Measurements from ENCODE around the gene SETBP1.
A peak's percentile ranks its signal among the peaks of the same experiment; 100 is the strongest.

The SETBP1 gene

DNA sequence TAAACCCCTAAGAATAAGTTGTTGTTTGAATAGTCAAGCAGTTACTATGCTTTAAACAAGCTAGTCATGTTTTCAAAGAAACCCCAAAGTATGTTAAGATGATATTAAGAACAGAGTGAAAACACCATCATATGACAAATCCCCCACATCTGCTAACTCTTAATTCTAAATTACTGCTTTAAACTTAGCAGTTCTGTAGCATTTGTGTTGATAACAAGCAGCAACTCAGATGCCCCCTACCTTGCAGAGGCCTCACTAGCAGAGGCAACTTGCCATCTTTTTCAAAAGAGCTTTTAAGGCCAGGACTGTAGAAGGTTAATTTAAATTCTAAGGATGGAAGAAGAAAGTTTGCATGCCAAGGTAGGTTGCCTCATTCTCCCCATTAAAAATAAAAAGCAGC is 376.2 kb downstream of the SETBP1 start:
- FAIRE-seq = no peak
- no peak for DNase-seq (ENCODE audit: low spot score)

DNA sequence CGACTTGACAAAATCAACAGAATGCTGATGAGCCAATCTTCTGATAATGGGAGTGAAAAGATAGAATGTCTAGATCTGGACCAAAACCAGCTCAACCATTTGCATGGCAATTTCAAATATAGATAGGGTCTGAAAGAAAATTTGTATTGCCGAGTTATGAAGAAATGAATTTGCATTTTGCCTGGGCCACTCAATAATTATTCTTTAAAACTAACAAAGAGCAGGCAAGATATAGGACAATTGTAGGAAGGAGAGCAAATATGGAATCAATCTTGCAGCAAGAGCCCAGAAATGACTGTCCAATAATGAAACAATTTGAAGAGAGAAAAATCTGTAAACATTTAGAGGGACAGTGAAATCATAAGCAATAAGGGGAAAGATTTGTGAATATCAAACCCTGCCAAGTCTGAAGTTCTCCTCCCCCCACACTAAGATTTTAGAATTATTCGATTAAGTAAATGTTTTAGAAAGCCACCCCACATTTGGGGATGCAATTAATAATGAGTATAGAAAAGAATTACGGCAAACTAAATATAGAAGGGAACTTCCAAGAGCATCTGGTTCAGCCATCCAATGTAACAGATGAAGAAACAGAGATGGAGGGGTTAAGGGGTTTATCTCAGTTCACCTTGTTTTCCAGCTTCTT is 377.4 kb downstream of the SETBP1 start:
- DNase-seq (ENCODE audit: low spot score) = no peak

DNA sequence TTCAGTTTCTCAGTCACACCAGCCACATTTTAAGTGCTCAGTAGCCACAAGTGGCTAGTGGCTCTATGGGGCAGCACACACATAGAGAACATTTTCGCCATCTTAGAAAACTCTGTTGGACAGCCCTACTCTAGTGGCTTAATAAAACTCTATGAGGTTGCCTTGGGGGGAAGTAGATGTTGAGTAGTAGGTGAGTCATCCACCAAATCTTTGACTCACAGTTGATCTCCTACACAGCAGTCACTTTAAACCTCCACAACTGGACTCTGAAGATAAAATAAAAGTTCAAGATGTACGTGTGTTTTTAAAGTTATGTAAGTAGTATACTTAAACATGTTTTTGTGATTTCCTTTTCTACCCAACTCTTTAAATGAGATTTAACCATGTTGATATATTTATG is 379.0 kb downstream of the SETBP1 start:
- FAIRE-seq (no peak), DNase-seq (ENCODE audit: low spot score) (peak; percentile 41)

More for the DNA sequence above, 377.4 kb downstream of the SETBP1 start:
- FAIRE-seq = no peak

DNA sequence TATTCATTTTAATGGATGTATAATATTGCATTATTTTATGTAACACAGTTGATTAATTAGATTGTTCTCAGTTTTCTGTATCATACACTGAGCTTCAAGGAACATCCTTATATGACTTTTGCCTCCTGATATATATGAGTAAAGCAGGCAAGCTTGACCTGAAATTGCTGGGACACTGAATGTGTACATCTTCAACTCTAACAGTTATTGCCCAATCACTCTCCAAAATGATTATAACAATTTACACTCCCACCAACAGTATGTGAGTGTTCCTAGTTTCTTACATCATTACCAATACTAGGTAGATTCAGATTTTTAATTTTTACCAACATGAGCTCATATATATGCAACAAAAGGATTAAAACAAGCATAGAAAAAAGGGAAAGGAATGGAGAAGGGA is 379.4 kb downstream of the SETBP1 start:
- no peak for FAIRE-seq
- DNase-seq (ENCODE audit: low spot score) = no peak

DNA sequence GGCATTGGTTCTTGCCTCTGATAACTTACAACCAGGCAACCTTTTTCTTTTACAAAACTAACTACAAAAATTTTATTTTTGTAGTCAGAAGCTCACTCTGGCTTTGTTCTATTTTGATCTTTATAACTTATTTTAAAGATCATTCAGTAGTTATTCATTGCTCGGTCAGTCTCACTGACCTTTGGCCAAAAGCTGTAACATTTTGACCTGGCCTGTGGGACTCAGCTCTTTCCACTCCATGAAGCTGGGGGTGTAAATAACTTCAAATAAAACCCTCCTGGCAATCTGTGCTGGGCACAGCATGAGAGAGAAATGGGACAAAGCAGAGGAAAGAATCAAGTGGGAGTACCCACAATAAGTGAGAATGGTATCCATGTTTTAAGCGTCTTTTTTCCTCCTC is 380.7 kb downstream of the SETBP1 start:
- FAIRE-seq = no peak

DNA sequence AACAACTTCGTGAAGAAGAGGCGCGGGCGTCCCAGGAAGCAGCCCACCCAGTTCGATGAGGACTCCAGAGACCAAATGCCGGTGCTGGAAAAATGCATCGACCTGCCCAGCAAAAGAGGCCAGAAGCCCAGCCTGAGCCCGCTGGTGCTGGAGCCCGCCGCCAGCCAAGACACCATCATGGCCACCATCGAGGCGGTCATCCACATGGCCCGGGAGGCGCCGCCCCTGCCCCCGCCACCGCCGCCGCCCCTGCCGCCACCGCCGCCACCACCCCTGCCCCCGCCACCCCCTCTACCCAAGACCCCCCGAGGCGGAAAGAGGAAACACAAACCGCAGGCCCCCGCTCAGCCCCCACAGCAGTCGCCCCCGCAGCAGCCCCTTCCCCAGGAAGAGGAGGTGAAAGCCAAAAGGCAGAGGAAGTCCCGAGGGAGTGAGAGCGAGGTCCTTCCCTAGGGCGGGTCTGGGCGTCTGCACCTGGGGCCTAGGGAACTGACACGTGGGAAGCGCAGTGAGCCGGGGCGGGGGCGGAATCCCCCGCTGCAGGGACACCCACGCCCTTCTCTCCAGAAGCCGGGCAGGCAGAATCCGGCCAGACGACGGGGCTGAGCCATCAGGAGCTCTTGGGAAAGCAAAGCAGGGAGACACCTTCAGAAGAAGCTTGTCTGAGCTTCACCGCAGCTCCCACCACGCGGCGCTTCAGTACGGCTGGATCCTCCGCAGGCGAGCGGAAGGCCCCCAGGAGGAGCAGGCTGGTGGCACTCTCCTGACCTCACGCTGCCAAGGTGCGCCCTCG is 382.8 kb downstream of the SETBP1 start:
- DNase-seq (ENCODE audit: low spot score) (no peak), FAIRE-seq (no peak)

More for the DNA sequence above, 380.7 kb downstream of the SETBP1 start:
- no peak for DNase-seq (ENCODE audit: low spot score)

DNA sequence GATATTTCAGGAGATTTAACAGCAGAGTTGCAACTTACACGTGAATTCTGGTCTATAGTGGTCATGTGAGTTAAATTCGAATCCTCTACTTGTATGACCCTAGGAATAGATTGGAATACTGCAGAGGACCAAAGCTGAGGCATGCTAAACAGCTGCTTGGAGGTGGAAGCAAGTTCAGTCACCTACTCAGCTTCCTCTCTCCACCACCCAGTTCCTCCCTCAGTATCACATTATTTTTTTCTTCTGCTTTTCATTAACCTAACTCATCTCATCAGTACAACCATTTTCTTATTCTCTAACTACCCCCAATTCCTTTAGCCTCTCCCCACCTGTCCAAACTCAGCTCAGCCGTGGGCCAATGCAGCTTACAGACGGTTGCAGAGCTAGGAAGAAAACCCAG is 385.5 kb downstream of the SETBP1 start:
- FAIRE-seq = no peak
- no peak for DNase-seq (ENCODE audit: low spot score)

- DNase-seq (ENCODE audit: low spot score) = no peak
- FAIRE-seq = no peak
Observed at GRCh38 chr18:45066886-45067285, 386.2 kb downstream of the SETBP1 start.

DNA sequence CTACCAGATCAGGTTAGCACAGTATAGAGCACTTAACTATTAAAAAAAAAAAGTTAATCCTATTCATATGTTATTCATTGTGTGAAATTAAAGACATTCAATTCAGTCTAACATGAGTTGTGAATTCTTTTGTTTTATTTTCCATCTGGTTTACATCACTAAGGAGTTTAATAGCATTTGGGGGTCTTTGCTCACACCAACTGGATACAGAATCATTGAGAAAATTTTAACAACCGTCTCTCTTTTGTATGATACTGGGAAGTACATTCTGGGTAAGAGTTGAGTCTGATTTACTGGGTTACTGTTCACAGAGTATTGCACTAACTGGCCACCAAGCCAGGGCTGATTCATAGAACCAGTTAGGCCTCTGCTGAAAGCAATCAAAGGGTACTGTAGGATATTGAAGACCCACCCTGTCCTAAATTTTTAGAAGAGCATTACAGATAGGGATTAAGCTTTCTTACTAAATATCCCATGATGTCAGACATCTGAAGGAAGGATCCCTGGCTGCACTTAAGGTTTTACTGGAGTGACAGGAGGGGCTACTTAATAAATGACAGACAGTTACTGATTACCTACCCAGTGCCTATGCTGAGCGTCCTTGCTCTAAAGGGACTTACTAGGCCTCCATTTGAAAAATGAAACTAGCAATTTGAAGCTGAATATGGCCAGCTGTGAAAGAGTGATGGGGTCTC is 387.9 kb downstream of the SETBP1 start:
- DNase-seq (ENCODE audit: low spot score) = no peak
- FAIRE-seq = no peak

GRCh38 chr18:45069546-45069945 is 388.9 kb downstream of the SETBP1 start:
- no peak for FAIRE-seq
- no peak for DNase-seq (ENCODE audit: low spot score)

- DNase-seq (ENCODE audit: low spot score) (no peak), FAIRE-seq (no peak)
Observed at GRCh38 chr18:45071956-45072355, 391.3 kb downstream of the SETBP1 start.

DNA sequence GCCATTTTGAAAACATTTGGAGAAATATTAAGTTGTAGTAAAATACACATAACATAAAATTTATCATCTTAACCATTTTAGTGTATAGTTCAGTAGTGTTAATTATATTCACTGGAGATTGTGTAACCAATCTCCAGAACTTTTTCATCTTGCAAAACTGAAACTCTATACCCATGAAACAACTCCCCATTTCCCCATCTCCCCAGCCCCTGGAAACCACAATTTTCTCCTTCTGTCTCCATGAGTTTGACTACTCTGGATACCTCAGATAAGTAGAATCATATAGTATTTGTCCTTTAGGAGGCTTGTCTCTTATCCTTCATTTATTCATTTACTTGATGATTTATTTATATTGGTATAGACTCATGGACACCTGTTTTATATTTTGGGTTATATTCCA is 392.9 kb downstream of the SETBP1 start:
- FAIRE-seq = no peak
- DNase-seq (ENCODE audit: low spot score) = no peak

GRCh38 chr18:45081566-45082181 is 401.0 kb downstream of the SETBP1 start:
- FAIRE-seq = no peak
- DNase-seq (ENCODE audit: low spot score) = no peak

GRCh38 chr18:45083226-45083855 is 402.7 kb downstream of the SETBP1 start:
- FAIRE-seq = no peak

GRCh38 chr18:45084206-45084605 is 403.5 kb downstream of the SETBP1 start:
- DNase-seq (ENCODE audit: low spot score) = no peak
- FAIRE-seq = no peak

More at GRCh38 chr18:45083226-45083855, 402.7 kb downstream of the SETBP1 start:
- no peak for DNase-seq (ENCODE audit: low spot score)

GRCh38 chr18:45085916-45086624 is 405.4 kb downstream of the SETBP1 start:
- FAIRE-seq = no peak
- DNase-seq (ENCODE audit: low spot score) = no peak

DNA sequence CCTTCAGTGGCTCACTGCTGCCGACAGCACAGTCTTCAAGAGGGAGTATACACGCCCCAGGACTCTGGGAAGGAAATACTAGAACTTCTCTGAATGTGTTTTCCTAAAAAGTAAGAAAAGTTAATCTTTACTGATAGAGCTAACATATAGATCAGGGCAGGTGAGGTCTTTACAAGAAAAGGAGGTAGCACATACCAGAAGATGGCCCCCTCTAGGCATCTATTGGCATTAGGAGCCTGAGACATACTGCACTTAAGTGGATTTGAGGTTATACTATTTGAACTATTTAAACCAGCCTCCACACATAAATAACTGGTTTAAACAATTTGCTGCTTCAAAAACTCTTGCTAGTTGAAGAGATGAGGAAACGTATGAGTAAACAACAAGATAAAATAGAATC is 406.1 kb downstream of the SETBP1 start:
- DNase-seq (ENCODE audit: low spot score) = no peak
- no peak for FAIRE-seq

DNA sequence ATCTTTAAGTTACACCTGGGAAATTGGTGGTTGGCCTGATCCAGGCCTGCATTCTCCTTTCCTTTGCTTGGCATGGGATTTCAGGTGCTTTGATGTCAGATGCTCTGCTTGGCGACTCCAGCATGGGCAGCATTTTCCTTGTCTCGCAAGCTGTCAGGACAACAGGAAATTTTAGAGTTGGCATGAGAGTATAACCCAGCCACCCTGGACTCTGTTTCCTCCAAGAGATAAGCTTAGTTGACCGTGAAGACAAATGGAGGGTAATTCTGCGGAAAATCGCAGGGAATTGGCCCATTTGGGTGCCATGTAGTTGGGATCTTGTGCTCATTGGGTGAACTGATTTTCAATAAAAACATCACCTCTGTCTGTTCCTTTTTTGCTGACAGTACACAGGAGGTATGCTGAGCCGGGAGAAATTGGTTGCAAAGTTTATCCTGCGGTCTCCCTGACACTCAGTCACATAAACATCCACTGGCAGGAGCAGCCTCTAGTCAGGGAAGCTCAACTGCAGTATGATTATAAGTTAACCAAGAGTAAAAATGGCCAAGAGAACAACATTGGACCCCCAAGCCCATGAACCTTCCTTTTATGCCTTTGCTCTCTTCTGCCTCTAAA is 409.9 kb downstream of the SETBP1 start:
- no peak for FAIRE-seq
- no peak for DNase-seq (ENCODE audit: low spot score)

GRCh38 chr18:45100321-45101105 is 419.8 kb downstream of the SETBP1 start:
- FAIRE-seq (no peak), DNase-seq (ENCODE audit: low spot score) (no peak)

DNA sequence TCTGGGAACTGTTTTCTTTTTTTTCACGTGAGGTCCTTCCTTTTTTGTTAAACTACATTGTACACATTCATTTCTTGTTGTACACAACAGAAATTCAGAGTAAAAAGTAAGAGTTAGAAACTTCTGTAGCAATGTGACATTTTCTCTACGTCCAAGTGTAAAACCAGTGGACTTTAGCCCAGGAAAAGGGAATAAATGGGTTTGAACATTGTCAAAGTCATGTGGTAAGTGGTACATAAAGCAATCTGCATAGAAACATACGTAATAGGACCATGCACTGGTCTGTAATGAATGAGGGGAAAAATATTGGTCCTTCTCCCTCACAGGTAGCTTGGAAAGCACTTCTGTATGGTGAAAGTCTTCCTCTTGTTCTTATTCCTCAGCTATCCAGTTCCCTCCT is 421.4 kb downstream of the SETBP1 start:
- FAIRE-seq = no peak
- no peak for DNase-seq (ENCODE audit: low spot score)

Data from urothelium cell line (cell line).